Smooth muscle cell (in vitro differentiated cells): ENCODE measurements around the gene NDUFA9. TPM values are rescaled to one million over a fixed set of nuclear protein-coding genes. Genes with fewer than 3 reads are reported as not detected.

ENCODE experiments used
- DNase-seq: peaks from one replicate; lab custom pipeline; 2025; ENCODE audit not compliant: unreplicated experiment; lab: John Stamatoyannopoulos, UW
- H2AFZ ChIP-seq: fragments of 200-600 bp; sonication (generic); 2 replicates; pipeline ENCODE4 v1.6.0; 2016; ENCODE audit warnings: antibody characterized with exemption, low read depth, mild to moderate bottlenecking
- H3F3A ChIP-seq: fragments of 200-600 bp; sonication (generic); 2 replicates; pipeline ENCODE4 v1.6.0; 2017; ENCODE audit warnings: antibody characterized with exemption, low read depth
- H3K27ac ChIP-seq: fragments of 200-600 bp; sonication (generic); 2 replicates; pipeline ENCODE4 v1.5.1; 2016; ENCODE audit warnings: low read depth, mild to moderate bottlenecking
- H3K27me3 ChIP-seq: fragments of 200-600 bp; sonication (generic); 2 replicates; pipeline ENCODE4 v1.6.1; 2016; ENCODE audit warnings: low read depth, mild to moderate bottlenecking
- H3K36me3 ChIP-seq: fragments of 200-600 bp; sonication (generic); 2 replicates; pipeline ENCODE4 v1.5.1; 2016; ENCODE audit warnings: low read depth
- H3K4me1 ChIP-seq: fragments of 200-600 bp; sonication (generic); 2 replicates; pipeline ENCODE4 v1.5.1; 2016; ENCODE audit warnings: low read depth
- H3K4me2 ChIP-seq: fragments of 200-600 bp; sonication (generic); 2 replicates; pipeline ENCODE4 v1.6.0; 2016; ENCODE audit warnings: mild to moderate bottlenecking
- H3K4me3 ChIP-seq: fragments of 200-600 bp; sonication (generic); 2 replicates; pipeline ENCODE4 v1.5.1; 2016; ENCODE audit warnings: mild to moderate bottlenecking
- H3K79me2 ChIP-seq: fragments of 200-600 bp; sonication (generic); 2 replicates; pipeline ENCODE4 v1.6.0; 2016; ENCODE audit warnings: low read depth, mild to moderate bottlenecking
- H3K9ac ChIP-seq: fragments of 200-600 bp; sonication (generic); 2 replicates; pipeline ENCODE4 v1.6.0; 2016; ENCODE audit warnings: low read depth
- H3K9me3 ChIP-seq: fragments of 200-600 bp; sonication (generic); replicated peaks from 2 replicates; pipeline ENCODE4 v1.5.1; 2016; ENCODE audit warnings: low read depth
- H4K20me1 ChIP-seq: fragments of 200-600 bp; sonication (generic); 2 replicates; pipeline ENCODE4 v1.6.0; 2016; ENCODE audit warnings: low read depth
- WGBS: methylation state at CpG from one replicate; pipeline ENCODE4 v1.1.7; 2016; ENCODE audit warnings: low lambda C conversion rate; 5-methylcytosine and 5-hydroxymethylcytosine counted together
- polyA plus RNA-seq: library from polyadenylated mRNA; unstranded; fragments of >200 nt; fragmentation: Nextera tagmentation; extraction: Ambion mirVana; gene quantifications from 2 replicates; pipeline ENCODE4 v1.2.1, GENCODE V29; 2016
- total RNA-seq: library from RNA; depleted of rRNA; stranded (reverse); fragments of >200 nt; gene quantifications from 2 replicates; pipeline ENCODE4 v1.2.3, GENCODE V29; 2014
- TF ChIP-seq, protein P1 (sequence below): fragments of 200-600 bp; sonication (generic); IDR thresholded peaks from 2 replicates; pipeline ENCODE4 v1.5.1; 2017; ENCODE audit warnings: borderline replicate concordance, mild to moderate bottlenecking, antibody characterized with exemption; ENCODE audit not compliant: insufficient read depth, poor library complexity, severe bottlenecking

NDUFA9 gene
- total RNA-seq: 61.3 and 99.9 TPM in 2 replicates
- 152 TPM in 2 replicates for polyA plus RNA-seq

DNA sequence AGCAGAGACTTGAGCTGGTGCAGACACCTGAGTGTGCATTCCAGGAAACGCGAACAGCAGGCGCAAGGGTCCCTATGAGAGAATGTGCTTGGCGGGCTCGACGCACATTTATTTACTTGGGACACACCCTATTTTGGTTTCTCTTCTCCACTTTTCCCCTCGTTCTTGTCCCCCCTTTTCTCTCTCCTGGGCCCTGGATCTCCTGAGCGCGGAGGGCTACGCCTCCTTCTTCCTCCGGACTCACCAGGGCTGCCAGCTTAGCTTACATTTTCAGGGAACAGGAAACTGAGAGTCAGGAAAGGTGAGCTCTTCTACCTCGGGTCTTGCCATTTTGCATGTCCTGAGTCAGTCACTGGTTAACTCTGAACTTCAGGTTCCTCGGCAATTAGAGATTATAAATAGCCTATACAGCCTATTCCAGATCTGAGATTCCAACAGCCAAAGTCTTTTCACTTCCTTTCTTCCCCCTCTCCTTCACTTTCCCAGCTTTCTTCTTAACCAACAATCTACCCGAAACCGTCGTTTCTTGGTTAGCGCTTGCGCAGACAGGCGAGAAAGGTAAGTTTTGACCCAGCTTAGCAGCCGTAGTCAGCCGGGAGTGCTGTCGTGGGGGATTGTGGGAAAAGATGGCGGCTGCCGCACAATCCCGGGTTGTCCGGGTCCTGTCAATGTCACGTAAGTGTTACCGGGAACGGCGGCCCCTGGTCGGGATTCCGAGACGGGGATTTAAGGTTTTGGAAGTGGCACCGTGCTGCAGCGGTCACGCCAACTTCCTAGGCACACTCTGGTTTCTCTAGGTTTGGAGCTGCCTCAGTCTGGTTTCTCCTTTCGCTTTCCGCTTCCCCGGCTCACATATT, at the start of gene NDUFA9, which contains the start of gene AKAP3:
Gene NDUFA9 (plus strand): TSS at position 614 of the 857 bp plus-strand sequence. CDS start 13 bp downstream, at position 627.
Gene AKAP3 (minus strand): TSS at position 551 of the 857 bp plus-strand sequence. CDS start 10,855 bp downstream, outside the sequence.
- H2AFZ ChIP-seq: peak within 1 kb of the TSS; percentile 96
- no peaks in the 10 kb centered on the region for H3F3A ChIP-seq
- peak; percentile 41 for DNase-seq
- WGBS: under 1% methylated on average over 39 of the region's 39 CpGs
- H3K4me2 ChIP-seq: peak within 1 kb of the TSS; percentile 85
- H3K4me3 ChIP-seq: peak within 1 kb of the TSS; percentile 81
- H3K4me1 ChIP-seq: peaks cover 12% of the 10 kb centered on the region
- H4K20me1 ChIP-seq: no peaks in the 10 kb centered on the region
- H3K9ac ChIP-seq: peak within 1 kb of the TSS; percentile 79
- peaks cover 39% of the 10 kb centered on the region for H3K79me2 ChIP-seq
- H3K27ac ChIP-seq: peak within 1 kb of the TSS; percentile 71
- H3K27me3 ChIP-seq: no peaks in the 10 kb centered on the region
- TF ChIP-seq, protein P1, sequence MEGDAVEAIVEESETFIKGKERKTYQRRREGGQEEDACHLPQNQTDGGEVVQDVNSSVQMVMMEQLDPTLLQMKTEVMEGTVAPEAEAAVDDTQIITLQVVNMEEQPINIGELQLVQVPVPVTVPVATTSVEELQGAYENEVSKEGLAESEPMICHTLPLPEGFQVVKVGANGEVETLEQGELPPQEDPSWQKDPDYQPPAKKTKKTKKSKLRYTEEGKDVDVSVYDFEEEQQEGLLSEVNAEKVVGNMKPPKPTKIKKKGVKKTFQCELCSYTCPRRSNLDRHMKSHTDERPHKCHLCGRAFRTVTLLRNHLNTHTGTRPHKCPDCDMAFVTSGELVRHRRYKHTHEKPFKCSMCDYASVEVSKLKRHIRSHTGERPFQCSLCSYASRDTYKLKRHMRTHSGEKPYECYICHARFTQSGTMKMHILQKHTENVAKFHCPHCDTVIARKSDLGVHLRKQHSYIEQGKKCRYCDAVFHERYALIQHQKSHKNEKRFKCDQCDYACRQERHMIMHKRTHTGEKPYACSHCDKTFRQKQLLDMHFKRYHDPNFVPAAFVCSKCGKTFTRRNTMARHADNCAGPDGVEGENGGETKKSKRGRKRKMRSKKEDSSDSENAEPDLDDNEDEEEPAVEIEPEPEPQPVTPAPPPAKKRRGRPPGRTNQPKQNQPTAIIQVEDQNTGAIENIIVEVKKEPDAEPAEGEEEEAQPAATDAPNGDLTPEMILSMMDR: no peak
- H3K9me3 ChIP-seq: no peaks in the 10 kb centered on the region
- H3K36me3 ChIP-seq: no peaks in the 10 kb centered on the region

DNA sequence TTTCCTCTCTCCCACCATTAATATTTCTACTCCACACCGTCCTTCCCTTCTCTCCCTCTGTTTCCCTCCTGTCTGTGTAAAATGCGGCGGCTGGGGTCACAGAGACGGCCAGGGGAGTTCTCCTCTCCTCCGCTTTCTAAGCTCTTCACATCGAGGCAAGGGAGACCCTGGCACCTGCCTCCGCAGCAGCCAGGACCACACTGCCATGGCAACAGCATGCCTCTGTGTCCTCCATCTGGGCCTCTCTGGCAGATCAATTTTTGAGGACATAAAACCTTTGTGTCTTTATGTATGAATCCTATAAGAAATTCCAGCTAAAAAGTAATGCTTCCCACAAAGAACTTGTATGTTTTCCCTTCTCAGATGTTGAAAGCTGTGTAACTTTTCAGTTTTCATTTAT, 45.5 kb upstream of the NDUFA9 start:
- H3F3A ChIP-seq: no peaks in the 10 kb centered on the region
- no peak overlapping the region for H3K27ac ChIP-seq
- H2AFZ ChIP-seq: no peak overlapping the region
- H3K79me2 ChIP-seq: peaks cover 14% of the 10 kb centered on the region
- no peak overlapping the region for H3K4me2 ChIP-seq
- H4K20me1 ChIP-seq: no peaks in the 10 kb centered on the region
- DNase-seq: no peak
- H3K27me3 ChIP-seq: peaks cover 42% of the 10 kb centered on the region
- H3K9ac ChIP-seq: no peak overlapping the region
- H3K4me1 ChIP-seq: peaks cover 10% of the 10 kb centered on the region
- H3K36me3 ChIP-seq: no peaks in the 10 kb centered on the region
- H3K4me3 ChIP-seq: no peak overlapping the region
- WGBS: 76% methylated on average over 7 of the region's 7 CpGs
- H3K9me3 ChIP-seq: no peaks in the 10 kb centered on the region
- TF ChIP-seq, protein P1: no peak

DNA sequence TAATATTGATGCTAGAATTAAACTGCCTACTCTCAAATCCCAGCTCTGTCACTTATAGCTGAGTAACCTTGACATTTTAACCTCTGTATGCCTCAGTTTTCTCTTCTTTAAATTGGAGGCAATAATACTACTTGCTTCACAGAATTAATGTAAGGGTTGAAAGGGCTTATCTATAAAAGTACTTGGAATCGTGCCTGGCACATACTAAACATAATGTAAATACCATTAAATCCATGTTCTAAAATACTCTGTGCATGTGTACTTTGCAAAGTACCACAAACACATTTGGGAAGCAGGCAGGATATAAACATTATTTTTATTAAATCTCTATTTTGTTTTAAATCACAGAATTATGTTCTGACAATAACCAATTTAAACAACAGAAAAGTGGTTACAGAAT, 45.0 kb upstream of the NDUFA9 start:
- H3K36me3 ChIP-seq: no peaks in the 10 kb centered on the region
- H3K79me2 ChIP-seq: peaks cover 14% of the 10 kb centered on the region
- DNase-seq: no peak
- H2AFZ ChIP-seq: no peak overlapping the region
- H4K20me1 ChIP-seq: no peaks in the 10 kb centered on the region
- no peak overlapping the region for H3K27ac ChIP-seq
- H3K9ac ChIP-seq: no peak overlapping the region
- H3K27me3 ChIP-seq: peaks cover 42% of the 10 kb centered on the region
- 20% methylated on average over 1 of the region's 1 CpG for WGBS
- TF ChIP-seq, protein P1: no peak
- no peaks in the 10 kb centered on the region for H3F3A ChIP-seq
- H3K4me1 ChIP-seq: peaks cover 10% of the 10 kb centered on the region
- H3K4me3 ChIP-seq: no peak overlapping the region
- no peak overlapping the region for H3K4me2 ChIP-seq
- no peaks in the 10 kb centered on the region for H3K9me3 ChIP-seq
